ENCODE data around the gene EFHD1. TPM values are rescaled to one million over a fixed set of nuclear protein-coding genes. Genes with fewer than 3 reads are reported as not detected.

The EFHD1 gene
- total RNA-seq, 1 experiment from 2014 or later = 0.07 TPM

DNA sequence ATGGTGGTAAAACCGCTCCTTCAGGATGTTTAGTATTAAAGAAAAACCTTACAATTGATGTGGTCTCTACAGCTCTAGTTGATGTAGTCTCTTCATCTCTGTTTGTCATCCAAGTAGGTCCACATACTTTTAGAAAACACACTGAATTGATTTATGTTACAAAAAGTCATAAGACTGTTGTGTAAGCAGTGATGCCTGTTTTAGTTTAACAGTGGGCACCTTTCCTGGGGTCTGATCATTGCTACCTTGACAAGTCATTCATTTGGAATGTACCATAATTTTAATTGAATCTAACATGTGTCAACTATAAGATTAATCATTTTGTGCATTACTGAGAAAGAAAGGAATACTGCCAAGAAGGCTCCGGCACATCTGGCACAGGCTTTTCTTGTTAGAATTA lies 98.1 kb downstream of the EFHD1 start:
- Histone ChIP-seq H2AFZ (ENCODE audit: low read length) (no peak overlapping the region), H3K4me2 (ENCODE audit: low read length) (no peak overlapping the region), H3K9me3 (ENCODE audit: low read length) (no peaks in the 10 kb centered on the region), H3K4me1 (ENCODE audit: insufficient read depth, low read length) (no peaks in the 10 kb centered on the region), H3K4me3 (ENCODE audit: low read length) (no peak overlapping the region), H3F3A (ENCODE audit: low read length, unreplicated experiment) (no peaks in the 10 kb centered on the region), H3K36me3 (ENCODE audit: low read depth, low read length) (peaks cover 19% of the 10 kb centered on the region; the same call in 1 of the 2 replicates), H3K79me2 (ENCODE audit: low read length) (peaks cover 42% of the 10 kb centered on the region), H3K27me3 (ENCODE audit: low read length) (no peaks in the 10 kb centered on the region), H3K27ac (ENCODE audit: low read length) (no peak overlapping the region), H4K20me1 (ENCODE audit: low read length) (peaks cover 13% of the 10 kb centered on the region; the same call in 1 of the 2 replicates), H3K9me2 (replicated peaks; ENCODE audit: low read length) (no peaks in the 10 kb centered on the region), H3K9ac (ENCODE audit: low read length) (no peak overlapping the region)
- BruUV-seq (replicated peaks) = no TSS peak
- ChIA-PET CTCF (interaction anchor here (0.7 kb wide), 1 partner anchor 331 kb away, joined by 3 read pairs; no protein-coding TSS in a partner anchor), POLR2A (ENCODE audit: unreplicated experiment) (interaction anchor here (0.6 kb wide), 1 partner anchor 32 kb away, joined by 3 read pairs; no protein-coding TSS in a partner anchor)
- intact Hi-C loops (cut with micrococcal nuclease) = no loop called here
- TF ChIP-seq EZH2 (IDR thresholded peaks at IDR 0.05; ENCODE audit: low read length, unreplicated experiment) (no peak), EZH2phosphoT487 (IDR thresholded peaks at IDR 0.05; ENCODE audit: borderline replicate concordance, low read length) (no peak)
- TF ChIP-seq, protein P1, sequence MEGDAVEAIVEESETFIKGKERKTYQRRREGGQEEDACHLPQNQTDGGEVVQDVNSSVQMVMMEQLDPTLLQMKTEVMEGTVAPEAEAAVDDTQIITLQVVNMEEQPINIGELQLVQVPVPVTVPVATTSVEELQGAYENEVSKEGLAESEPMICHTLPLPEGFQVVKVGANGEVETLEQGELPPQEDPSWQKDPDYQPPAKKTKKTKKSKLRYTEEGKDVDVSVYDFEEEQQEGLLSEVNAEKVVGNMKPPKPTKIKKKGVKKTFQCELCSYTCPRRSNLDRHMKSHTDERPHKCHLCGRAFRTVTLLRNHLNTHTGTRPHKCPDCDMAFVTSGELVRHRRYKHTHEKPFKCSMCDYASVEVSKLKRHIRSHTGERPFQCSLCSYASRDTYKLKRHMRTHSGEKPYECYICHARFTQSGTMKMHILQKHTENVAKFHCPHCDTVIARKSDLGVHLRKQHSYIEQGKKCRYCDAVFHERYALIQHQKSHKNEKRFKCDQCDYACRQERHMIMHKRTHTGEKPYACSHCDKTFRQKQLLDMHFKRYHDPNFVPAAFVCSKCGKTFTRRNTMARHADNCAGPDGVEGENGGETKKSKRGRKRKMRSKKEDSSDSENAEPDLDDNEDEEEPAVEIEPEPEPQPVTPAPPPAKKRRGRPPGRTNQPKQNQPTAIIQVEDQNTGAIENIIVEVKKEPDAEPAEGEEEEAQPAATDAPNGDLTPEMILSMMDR (conservative IDR thresholded peaks at IDR 0.05; ENCODE audit: low read depth, low read length) = no peak
- DNase-seq = no peak
- ATAC-seq = peak; percentile 22; the same call in 1 of the 2 replicates

Other genes starting within 250 kb of the EFHD1 start
- 0.12 and 0.18 TPM in 2 replicates for gene ALPG, start 226.8 kb upstream of the EFHD1 start, total RNA-seq (2014; rRNA removed)
- not detected in 2 replicates for gene ALPI, start 177.5 kb upstream of the EFHD1 start, total RNA-seq (2014; rRNA removed)
- not detected in 2 replicates for gene ECEL1, start 145.8 kb upstream of the EFHD1 start, total RNA-seq (2014; rRNA removed)
- gene PRSS56, start 113.2 kb upstream of the EFHD1 start, total RNA-seq (2014; rRNA removed) = not detected in 2 replicates
- not detected in 2 replicates for gene CHRND, start 107.4 kb upstream of the EFHD1 start, total RNA-seq (2014; rRNA removed)
- gene CHRNG, start 93.9 kb upstream of the EFHD1 start, total RNA-seq (2014; rRNA removed) = not detected in 2 replicates
- 5.9 and 6.3 TPM in 2 replicates for gene TIGD1, start 83.0 kb upstream of the EFHD1 start, total RNA-seq (2014; rRNA removed)
- gene EIF4E2, start 82.9 kb upstream of the EFHD1 start, total RNA-seq (2014; rRNA removed) = 53.9 and 55.1 TPM in 2 replicates
- gene GIGYF2, start 63.7 kb downstream of the EFHD1 start, total RNA-seq (2014; rRNA removed) = 41.3 and 56.2 TPM in 2 replicates
- gene KCNJ13, start 143.0 kb downstream of the EFHD1 start, total RNA-seq (2014; rRNA removed) = not detected in 2 replicates
- 11.1 and 14.3 TPM in 2 replicates for gene SNORC, start 236.7 kb downstream of the EFHD1 start, total RNA-seq (2014; rRNA removed)